GM08714 (cell line): ENCODE results near the gene NGDN.
"Not testable (repeated sequence)": the region's sequence is repeated elsewhere in the genome, so short reads cannot be mapped to it uniquely, and the experiment has no call there.

Source experiments
- H3K4me3 ChIP-seq: fragments of 200-500 bp; sonication (Bioruptor generic); 2 replicates; pipeline ENCODE4 v1.5.1; 2014; ENCODE audit warnings: mild to moderate bottlenecking, low read length, inconsistent platforms
- ZNF274 ChIP-seq: IDR thresholded peaks from 2 replicates; pipeline ENCODE4 v1.6.1; 2012; ENCODE audit warnings: mild to moderate bottlenecking, low read depth, low read length

Gene NGDN

DNA sequence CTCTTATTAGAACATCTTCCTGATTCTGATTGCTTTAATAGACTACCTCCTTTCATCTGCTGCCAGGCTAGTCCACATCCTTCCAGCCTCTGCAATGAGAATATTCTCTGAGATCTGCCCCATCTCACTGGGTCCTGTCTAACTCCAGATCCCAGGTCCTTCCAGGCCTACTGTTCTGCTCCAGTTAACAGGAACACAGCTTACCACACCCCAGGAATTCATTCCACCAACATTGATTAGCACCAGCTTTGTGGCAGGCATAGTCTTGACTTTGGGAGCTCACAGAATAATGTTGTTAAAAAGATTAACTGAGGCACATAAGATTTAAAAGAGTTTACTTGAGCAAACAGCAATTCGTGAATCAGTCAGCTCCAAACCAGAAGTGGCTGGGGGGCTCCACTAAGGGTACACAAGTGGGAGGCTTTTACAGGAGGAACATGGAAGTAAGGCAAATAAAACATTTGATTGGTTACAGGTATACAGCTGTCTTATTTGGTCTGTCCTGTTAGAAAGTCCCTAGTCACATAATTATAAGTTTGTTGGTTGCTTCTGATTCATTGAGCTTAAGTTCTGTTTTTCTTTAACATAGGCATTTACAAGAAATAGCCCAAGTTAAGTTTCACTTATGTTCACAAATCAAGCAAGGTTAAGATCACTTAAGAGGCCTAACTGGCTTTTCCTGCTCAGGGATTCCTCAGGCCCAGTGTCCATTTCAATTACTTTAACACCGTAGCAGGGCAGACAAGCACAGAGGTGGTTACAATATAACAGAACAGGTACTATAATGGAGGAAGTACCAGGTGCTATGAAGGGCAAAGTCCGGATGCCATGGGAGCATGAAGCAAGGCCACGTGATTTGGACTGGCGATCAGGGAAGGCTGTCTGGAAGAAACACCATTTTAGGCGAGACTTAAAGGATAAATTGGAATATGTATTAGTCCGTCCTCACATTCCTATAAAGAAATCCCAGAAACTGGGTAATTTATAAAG is 21.8 kb upstream of the NGDN start:
- no peak for TF ChIP-seq ZNF274

DNA sequence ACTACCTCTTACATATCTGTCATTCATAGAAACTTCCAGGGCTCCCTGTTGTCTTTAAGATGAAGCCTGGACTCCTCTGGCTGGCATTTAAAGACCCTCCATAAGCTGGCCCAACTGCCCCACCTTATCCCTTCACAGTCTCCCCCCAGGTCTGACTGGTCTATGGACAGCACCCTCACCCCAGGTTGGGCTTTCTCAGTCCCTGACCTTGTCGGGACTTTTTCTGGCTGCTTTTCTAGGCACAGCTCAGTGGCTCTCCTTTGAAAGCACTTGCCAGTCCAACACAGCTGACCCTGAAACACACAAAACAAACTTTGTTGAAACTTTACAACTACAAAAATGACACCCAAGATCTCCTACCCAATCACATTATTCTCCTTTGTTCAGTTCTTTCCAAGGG is 20.2 kb upstream of the NGDN start:
- H3K4me3 ChIP-seq, result no peak overlapping the region
- TF ChIP-seq ZNF274, result no peak

More for the DNA sequence above, 21.8 kb upstream of the NGDN start:
- H3K4me3 ChIP-seq, result no peak overlapping the region

DNA sequence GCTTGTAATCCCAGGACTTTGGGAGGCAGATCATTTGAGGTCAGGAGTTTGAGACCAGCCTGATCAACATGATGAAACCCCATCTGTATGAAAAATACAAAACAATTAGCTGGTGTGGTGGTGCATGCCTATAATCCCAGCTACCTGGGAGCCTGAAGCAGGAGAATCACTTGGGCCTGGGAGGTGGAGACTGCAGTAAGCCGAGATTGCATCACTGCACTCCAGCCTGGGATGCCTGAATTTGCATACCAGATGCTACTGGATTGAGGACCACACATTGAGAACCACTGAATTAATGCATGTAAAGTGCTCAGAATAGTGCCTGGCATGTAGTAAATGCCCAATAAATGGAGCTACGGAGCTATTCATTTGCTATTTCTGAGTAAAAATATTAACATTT is 19.1 kb upstream of the NGDN start:
- no peak overlapping the region for H3K4me3 ChIP-seq
- no peak for TF ChIP-seq ZNF274

DNA sequence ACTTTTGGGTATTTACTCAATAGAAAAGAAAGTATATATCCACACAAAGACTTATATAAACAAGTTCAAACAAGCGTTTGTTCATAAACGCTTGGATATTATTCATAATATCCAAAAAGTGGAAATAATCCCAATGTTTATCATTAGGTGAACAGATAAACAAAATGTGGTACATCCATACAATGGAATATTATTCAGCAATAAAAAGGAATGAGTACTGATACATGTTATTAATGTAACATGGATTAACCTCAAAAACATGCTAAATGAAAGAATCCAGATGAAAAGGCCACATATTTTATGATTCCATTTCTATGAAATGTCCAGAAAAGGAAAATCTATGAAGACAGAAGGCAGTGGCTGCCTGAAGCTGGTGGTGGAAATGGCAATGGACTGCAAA is 17.3 kb upstream of the NGDN start:
- H3K4me3 ChIP-seq, result no peak overlapping the region
- TF ChIP-seq ZNF274, result no peak

DNA sequence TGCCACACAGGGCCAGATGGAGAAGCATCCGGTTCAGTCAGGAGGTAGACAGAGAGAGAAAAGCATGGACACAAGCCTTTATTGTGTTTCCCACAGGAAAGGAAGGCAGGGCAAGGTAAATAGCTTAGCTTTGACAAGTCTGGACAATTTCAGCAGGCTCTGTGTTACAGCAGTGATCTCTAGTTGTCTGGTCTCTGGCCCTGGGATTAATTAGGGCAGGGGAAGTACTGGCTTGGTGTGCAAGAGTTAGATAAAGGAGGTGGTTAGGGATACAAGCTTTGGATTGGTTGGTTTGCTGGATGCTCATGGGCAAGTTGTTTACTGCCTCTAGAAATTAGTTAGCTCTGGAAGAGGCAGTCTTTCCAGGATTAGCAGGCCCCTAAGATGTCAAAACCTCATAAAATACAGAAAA is 15.1 kb upstream of the NGDN start:
- no peak for TF ChIP-seq ZNF274
- no peak overlapping the region for H3K4me3 ChIP-seq

DNA sequence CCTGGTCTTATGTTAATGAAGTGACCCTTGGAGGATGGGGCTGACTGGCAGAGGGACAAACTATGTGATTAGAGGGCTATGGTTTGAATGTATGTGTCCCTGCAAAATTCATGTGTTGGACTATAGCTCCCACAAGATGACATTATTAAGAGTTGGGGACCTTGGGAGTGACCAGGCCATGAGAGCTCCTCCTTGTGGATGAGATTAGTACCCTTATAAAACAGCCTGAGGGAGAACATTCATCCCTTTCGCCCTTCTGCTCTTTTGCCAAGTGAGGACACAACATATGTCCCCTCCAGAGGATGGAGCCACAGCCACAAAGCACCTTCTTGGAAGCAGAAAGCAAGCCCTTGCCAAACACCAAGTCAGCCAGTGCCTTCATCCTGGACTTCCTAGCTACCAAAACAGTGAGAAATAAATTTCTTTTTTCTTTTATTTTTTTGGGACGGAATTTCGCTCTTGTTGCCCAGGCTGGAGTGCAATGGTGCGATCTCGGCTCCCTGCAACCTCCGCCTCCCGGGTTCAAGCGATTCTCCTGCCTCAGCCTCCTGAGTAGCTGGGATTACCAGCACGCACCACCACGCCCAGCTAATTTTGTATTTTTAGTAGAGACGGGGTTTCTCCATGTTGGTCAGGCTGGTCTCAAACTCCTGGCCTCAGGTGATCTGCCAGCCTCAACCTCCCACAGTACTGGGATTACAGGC is 12.5 kb upstream of the NGDN start:
- H3K4me3 ChIP-seq, result not testable (repeated sequence)

DNA sequence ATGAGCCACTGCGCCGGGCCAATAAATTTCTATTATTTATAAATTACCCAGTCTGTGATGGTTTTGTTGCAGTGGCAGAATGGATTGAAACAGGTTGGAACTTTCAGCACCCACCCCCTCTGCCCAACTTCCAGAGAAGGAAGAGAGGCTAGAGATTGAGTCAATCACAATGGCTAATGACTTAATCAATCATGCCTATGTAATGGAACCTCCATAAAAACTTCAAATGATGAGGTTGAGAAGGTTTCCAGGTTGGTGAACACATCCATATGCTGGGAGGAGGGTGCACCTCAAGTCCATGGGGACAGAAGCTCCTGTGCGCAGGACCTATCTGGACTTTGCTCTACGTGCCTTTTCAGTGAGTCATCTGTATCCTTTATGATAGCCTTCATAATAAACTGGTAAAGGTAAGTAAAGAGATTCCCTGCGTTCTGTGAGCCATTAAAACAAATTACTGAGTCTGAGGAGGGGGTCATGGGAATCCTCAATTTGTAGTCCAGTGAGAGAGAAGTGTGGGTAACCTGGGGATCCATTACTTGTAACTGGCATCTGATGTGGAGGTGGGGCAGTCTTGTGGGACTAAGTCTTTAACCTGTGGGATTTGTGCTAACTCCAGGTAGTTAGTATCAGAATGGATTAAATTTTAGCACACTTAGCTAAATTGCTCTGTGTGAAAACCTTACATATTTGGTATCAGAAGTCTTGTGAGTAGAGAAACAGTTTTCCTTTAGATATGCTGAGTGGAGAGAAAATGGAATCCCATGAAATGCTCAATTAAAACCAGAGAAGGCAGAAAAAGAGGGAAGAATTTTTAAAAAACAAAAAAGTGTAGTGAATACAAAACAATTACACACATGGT is 11.7 kb upstream of the NGDN start:
- no peak overlapping the region for H3K4me3 ChIP-seq
- TF ChIP-seq ZNF274, result no peak

DNA sequence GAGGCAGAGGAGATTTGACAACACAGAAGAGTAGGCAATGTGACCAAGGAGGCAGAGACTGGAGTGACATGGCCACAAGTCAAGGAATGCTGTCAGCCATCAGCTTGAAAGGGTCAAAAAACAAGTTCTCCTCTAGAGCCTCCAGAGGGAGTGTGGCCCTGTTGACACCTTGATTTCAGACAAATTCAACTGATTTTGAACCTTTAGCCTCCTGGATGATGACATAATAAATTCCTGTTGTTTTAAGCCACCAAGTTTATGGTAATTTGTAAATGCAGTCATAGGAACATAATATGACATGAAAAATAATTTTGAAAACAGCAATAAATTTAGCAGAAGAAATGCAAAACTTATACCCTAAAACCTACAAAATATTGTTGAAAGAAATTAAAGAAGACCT is 8.5 kb upstream of the NGDN start:
- H3K4me3 ChIP-seq, result no peak overlapping the region
- TF ChIP-seq ZNF274, result no peak

DNA sequence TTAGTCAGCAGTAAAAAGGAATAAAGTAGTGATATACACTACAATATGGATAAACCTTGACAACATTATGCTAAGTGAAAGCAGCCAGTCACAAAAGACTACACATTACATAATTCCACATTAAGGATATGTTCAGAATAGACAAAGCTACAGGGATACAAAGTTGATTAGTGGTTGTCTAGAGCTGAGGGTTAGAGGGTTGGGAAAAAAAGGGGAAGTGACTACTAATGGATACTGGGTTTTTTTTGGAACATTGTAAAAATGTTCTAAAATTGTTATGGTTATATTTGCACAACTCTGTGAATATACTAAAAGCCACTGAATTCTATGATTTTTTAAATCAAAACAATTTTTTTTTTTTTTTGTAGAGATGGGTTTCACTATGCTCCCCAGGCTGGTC is 4.8 kb upstream of the NGDN start:
- H3K4me3 ChIP-seq, result no peak overlapping the region
- TF ChIP-seq ZNF274, result no peak

DNA sequence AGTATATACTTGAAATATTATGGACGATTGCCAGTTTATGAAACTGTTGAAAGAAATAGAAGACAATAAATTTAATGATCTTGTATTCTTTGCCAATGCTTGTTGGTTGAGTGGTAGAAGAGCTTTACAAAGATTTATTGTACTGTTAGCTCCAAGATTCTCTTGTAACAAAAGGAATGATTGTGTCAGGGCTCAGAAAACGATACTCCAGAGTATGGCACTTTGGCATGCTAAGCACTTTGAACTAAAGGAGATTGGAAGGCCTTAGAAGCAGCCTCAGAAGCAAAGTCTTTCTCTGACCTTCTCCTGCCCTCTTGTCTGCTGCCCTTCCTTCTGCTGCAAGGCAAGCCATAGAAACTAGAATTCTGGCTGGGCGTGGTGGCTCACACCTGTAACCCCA is 4.2 kb upstream of the NGDN start:
- H3K4me3 ChIP-seq, result no peak overlapping the region
- TF ChIP-seq ZNF274, result no peak

DNA sequence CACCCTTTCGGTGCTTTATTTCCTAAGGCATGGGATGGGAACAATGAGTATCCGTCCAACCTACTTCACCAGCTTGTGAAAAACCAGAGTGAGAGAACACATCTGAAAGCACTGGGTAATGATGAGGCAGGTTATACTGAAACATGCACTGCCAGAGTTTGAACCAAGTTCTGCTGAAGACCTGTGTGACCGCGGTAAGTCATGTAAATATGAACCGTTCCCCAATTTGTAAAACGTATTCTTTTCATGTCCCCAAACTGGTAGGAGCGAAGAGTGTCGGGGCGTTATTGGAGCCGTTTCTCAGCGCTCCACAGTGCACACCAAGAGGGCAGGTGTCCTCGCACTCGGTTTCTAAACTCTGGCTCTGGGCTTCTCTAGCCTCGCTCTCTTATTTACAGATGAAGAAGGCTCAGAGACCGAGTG is 788 bp upstream of the NGDN start:
- no peak for TF ChIP-seq ZNF274
- H3K4me3 ChIP-seq, result peak overlapping the region; percentile 42; the same call in 1 of the 2 replicates

DNA sequence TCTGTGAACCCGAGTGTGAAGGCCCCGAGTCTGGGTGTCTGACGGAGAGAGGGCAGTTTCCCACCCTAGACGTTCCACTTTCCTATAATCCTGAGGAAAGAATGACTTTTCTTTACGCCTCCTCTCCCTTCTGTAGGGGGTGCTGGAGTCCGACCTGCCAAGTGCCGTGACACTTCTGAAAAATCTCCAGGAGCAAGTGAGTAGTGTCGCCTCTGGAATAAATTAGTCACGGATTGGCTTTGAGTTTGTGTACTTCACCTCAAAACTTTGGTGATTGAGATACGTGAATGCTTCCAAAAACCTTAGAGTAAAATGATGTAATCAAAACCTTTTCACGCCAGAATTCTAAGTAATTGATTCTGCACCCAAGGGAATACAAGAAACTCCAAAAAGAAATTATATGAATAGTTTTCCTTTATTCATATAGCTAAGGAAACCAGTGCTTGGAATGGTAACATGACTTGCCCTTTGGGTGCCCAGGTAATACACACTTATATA is 452 bp downstream of the NGDN start:
- no peak for TF ChIP-seq ZNF274
- peak overlapping the region; percentile 99 for H3K4me3 ChIP-seq

DNA sequence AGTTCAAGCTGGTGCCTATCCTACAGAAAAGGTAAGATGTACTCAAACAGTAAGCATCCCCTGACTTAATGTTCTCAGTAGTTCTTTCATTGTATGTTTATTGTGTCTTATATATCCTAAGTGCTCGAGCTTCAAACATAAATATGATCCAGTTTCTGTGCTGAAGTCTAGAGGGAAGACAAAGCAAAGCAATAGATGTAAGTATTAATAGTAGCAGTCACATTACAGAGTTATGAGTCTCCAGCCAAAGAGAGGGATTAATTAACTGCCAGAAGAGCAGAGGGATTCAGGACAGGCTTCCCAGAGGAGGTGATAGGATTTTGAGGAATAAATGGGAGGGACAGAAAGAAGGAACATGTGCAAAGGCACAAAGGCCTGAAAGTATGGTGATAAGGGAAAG is 1.4 kb downstream of the NGDN start:
- H3K4me3 ChIP-seq, result no peak overlapping the region

More for the DNA sequence above, 1.4 kb downstream of the NGDN start:
- no peak for TF ChIP-seq ZNF274
